ENCODE results near the gene PIP4K2C. TPM values are rescaled to one million over a fixed set of nuclear protein-coding genes. Genes with fewer than 3 reads are reported as not detected.
"Not testable (repeated sequence)": the region's sequence is repeated elsewhere in the genome, so short reads cannot be mapped to it uniquely, and the experiment has no call there.

PIP4K2C gene
- total and polyA plus RNA-seq, 2 experiments from 2014 or later: 10.8 to 30.6 TPM

DNA sequence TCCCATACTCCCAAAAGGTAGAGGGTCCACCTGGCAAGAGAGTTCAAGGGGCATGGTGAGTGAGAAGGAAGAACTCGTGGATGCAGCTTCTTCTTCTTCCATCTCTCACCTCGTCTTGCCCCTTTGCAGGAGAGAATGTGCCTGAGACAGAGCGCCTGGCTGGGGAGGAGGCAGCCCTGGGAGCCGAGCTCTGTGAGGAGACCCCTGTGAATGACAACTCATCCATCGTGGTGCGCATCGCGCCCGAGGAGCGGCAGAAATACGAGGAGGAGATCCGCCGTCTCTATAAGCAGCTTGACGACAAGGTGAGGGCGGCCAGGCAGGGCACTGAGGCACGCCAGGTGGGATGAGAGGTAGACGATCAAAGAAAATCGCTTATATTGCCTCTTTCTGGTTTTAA is 21.1 kb upstream of the PIP4K2C start (continued):
- no peak for TF ChIP-seq STAT1 (IDR thresholded peaks at IDR 0.05; ENCODE audit: unreplicated experiment)
- TF ChIP-seq ETS1 (IDR thresholded peaks at IDR 0.05): no peak
- no peak for TF ChIP-seq CREB1 (CRISPR knock-in tag; IDR thresholded peaks at IDR 0.05; ENCODE audit: low read depth)
- TF ChIP-seq JUNB (IDR thresholded peaks at IDR 0.05; ENCODE audit: unreplicated experiment): no peak
- no peak for TF ChIP-seq REST (IDR thresholded peaks at IDR 0.05; ENCODE audit: unreplicated experiment)
- TF ChIP-seq POLR2AphosphoS5 (IDR thresholded peaks at IDR 0.05; ENCODE audit: low read depth): no peak
- TF ChIP-seq CTCF (conservative IDR thresholded peaks at IDR 0.05; ENCODE audit: low read depth in 2 of 2): no peak
- TF ChIP-seq NANOG (IDR thresholded peaks at IDR 0.05; ENCODE audit: borderline replicate concordance): no peak

- H3K4me1 Mint-ChIP-seq; H4K20me1 ChIP-seq (replicated peaks; ENCODE audit: insufficient read depth); H2AFZ ChIP-seq; H3K4me1 ChIP-seq (ENCODE audit: insufficient read depth); H3K79me2 ChIP-seq (replicated peaks; ENCODE audit: insufficient read depth); H3K27me3 Mint-ChIP-seq (ENCODE audit: insufficient read depth, low read depth, poor library complexity); H3K9me2 ChIP-seq (ENCODE audit: insufficient read depth); DNase-seq (ENCODE audit: low spot score); H3K27ac ChIP-seq (ENCODE audit: low read depth); H3K4me3 Mint-ChIP-seq; H3K4me3 ChIP-seq; ATAC-seq; H3K4me2 ChIP-seq; H3K27ac Mint-ChIP-seq; H3F3A ChIP-seq (replicated peaks; ENCODE audit: low read depth); H3K9me3 Mint-ChIP-seq; H3K27me3 ChIP-seq (ENCODE audit: insufficient read depth): not testable (repeated sequence)
- H3K36me3 Mint-ChIP-seq (ENCODE audit: low read depth): peaks cover 57% of the 10 kb centered on the region
- H3K36me3 ChIP-seq (ENCODE audit: insufficient read depth): peaks cover 13% of the 10 kb centered on the region
Measured at GRCh38 chr12:57570438-57570837, 20.6 kb upstream of the PIP4K2C start.
